Common myeloid progenitor, CD34-positive (primary cell): ENCODE measurements around the gene GP2.

Experiments
- CTCF ChIA-PET: fragments of 350-600 bp; sonication (Branson Sonifier 250); formaldehyde crosslinking; loops from one replicate; lab custom pipeline; 2021; ENCODE audit warnings: antibody characterized with exemption; lab: Charles Lee
- POLR2A ChIA-PET: fragments of 350-600 bp; sonication (Branson Sonifier 250); formaldehyde crosslinking; loops from one replicate; lab custom pipeline; 2021; ENCODE audit warnings: antibody characterized with exemption; lab: Charles Lee
- DNase-seq, 3 donors: peaks; one replicate each; pipeline versions ENCODE4 v3.0.0 to v3.0.0-alpha.2; 2013
- H3K27ac ChIP-seq, 2 experiments: 1 replicate in 1 of 2; 2 replicates in 1 of 2; pipeline ENCODE4 v1.7.0; 2013; ENCODE audit warnings: inconsistent platforms in 2 of 2, low read length in 2 of 2, mild to moderate bottlenecking in 2 of 2, low read depth in 1 of 2, moderate library complexity in 1 of 2; ENCODE audit not compliant: severe bottlenecking in 2 of 2, insufficient read depth in 1 of 2, poor library complexity in 1 of 2
- H3K27me3 ChIP-seq, 5 experiments: replicated peaks in 2 of 5; 1 replicate in 3 of 5; 2 replicates in 2 of 5; pipeline versions ENCODE4 v1.6.1 to v1.7.0; 2013; ENCODE audit warnings: low read length in 4 of 5, mild to moderate bottlenecking in 2 of 5, moderate library complexity in 2 of 5, inconsistent platforms in 1 of 5; ENCODE audit not compliant: insufficient read depth in 5 of 5, control insufficient read depth in 4 of 5
- H3K36me3 ChIP-seq, 4 experiments: 1 replicate in 2 of 4; 2 replicates in 2 of 4; pipeline versions ENCODE4 v1.6.1 to v1.7.0; 2013; ENCODE audit warnings: low read length in 3 of 4, control low read depth in 1 of 4, mild to moderate bottlenecking in 1 of 4; ENCODE audit not compliant: control insufficient read depth in 4 of 4, insufficient read depth in 4 of 4
- H3K4me1 ChIP-seq, 4 experiments: 1 replicate in 3 of 4; 2 replicates in 1 of 4; pipeline versions ENCODE4 v1.6.1 to v1.7.1; 2013; ENCODE audit warnings: low read length in 3 of 4, mild to moderate bottlenecking in 3 of 4, control low read depth in 1 of 4, inconsistent platforms in 1 of 4, moderate library complexity in 1 of 4; ENCODE audit not compliant: control insufficient read depth in 4 of 4, insufficient read depth in 4 of 4; ENCODE audit errors: control extremely low read depth in 1 of 4
- H3K4me3 ChIP-seq, 7 experiments: 1 replicate in 4 of 7; 2 replicates in 3 of 7; pipeline versions ENCODE4 v1.5.1 to v1.7.0; 2013; ENCODE audit warnings: mild to moderate bottlenecking in 7 of 7, low read length in 6 of 7, moderate library complexity in 6 of 7, inconsistent platforms in 2 of 7, low read depth in 2 of 7, control low read depth in 1 of 7; ENCODE audit not compliant: insufficient read depth in 4 of 7, control insufficient read depth in 1 of 7; ENCODE audit errors: extremely low read depth in 1 of 7
- H3K9me3 ChIP-seq, 5 experiments: 1 replicate in 4 of 5; 2 replicates in 1 of 5; pipeline versions ENCODE4 v1.6.1 to v1.7.1; 2013; ENCODE audit warnings: low read length in 4 of 5, mild to moderate bottlenecking in 2 of 5, inconsistent platforms in 1 of 5, low read depth in 1 of 5, moderate library complexity in 1 of 5; ENCODE audit not compliant: control insufficient read depth in 4 of 5, insufficient read depth in 2 of 5; ENCODE audit errors: control extremely low read depth in 1 of 5
- WGBS: methylation state at CpG from one replicate; pipeline ENCODE4 v1.1.5; 2013; ENCODE audit not compliant: insufficient coverage; 5-methylcytosine and 5-hydroxymethylcytosine counted together

Gene GP2

DNA sequence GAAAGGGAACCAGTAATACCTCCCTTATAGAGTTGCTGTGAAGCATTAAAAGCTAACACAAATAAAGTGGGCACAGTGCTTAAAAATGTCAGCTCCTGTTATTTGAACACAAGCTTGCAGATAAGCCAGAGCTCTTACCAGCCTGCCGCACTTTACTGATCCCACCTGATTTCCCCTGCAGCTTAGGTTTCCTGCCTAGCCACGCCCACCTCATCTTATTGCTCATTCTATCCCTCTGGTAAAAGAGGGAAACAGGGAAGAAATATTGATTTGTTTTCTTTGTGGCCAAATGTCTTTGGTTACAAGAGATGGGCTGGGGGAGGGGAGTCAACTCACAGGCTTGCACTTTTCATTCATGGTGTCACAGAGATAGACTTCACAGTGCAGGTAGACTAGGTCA lies 9.6 kb upstream of the GP2 start:
- H3K9me3 ChIP-seq = no peaks in the 10 kb centered on the region
- H3K27ac ChIP-seq = no peak overlapping the region
- H3K4me3 ChIP-seq = no peak overlapping the region
- DNase-seq = no peak
- H3K4me1 ChIP-seq = no peaks in the 10 kb centered on the region
- ChIA-PET POLR2A (no interaction called here), CTCF (no interaction called here)
- H3K27me3 ChIP-seq = peaks cover 0 to 1% (median 0%) of the 10 kb centered on the region in 5 experiments
- no peaks in the 10 kb centered on the region for H3K36me3 ChIP-seq
- no CpG with 5 or more reads among the region's 2 CpGs for WGBS

DNA sequence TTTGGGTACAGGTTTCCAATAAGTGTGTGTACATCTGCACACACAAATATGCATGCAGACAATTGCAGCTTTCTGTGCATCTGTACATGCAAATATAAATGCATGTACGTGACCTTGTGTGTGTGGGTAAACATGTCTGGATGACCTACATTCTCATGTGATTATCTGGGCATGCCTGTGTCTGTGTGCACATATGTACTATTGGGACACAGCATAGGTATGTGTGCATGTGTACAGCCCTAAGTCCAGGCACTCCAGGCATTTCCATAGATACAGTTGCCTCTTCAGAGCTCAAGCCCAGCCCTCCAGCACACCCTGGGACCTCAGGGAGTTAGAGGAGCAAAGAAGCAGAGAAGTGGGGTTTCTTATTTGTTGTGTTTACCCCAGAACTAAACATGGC lies 7.1 kb upstream of the GP2 start:
- Histone ChIP-seq H3K9me3 (no peaks in the 10 kb centered on the region), H3K4me1 (no peaks in the 10 kb centered on the region), H3K27ac (no peak overlapping the region), H3K27me3 (peaks cover 0 to 4% (median 0%) of the 10 kb centered on the region in 5 experiments), H3K4me3 (no peak overlapping the region), H3K36me3 (no peaks in the 10 kb centered on the region)
- no peak for DNase-seq
- ChIA-PET CTCF (no interaction called here), POLR2A (no interaction called here)
- no CpG with 5 or more reads among the region's 1 CpG for WGBS

DNA sequence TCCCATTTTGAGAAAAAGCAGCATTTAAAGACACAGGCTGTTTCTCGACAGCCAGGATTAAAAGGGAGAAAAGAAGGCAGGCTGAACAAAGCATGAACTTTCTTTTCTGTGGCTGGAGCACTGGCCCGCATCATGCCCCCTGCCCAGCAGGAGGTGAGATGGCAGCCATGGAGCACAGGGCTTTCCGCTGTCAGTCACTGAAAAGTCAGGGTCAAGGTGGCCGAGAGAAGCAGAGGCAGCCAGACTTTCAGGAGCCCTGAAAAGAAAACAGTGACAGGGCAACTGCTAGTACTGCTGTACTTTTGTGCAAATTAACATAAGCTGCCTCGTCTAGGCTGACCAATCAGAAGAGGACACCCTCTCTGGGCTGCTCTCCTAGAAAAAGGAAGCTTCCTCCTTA lies 5.8 kb upstream of the GP2 start:
- no peaks in the 10 kb centered on the region for H3K4me1 ChIP-seq
- no peak overlapping the region for H3K27ac ChIP-seq
- no peaks in the 10 kb centered on the region for H3K36me3 ChIP-seq
- no peak overlapping the region for H3K4me3 ChIP-seq
- no peak for DNase-seq
- POLR2A ChIA-PET = no interaction called here
- CTCF ChIA-PET = no interaction called here
- H3K9me3 ChIP-seq = no peaks in the 10 kb centered on the region
- WGBS = 79% methylated on average over 5 of the region's 5 CpGs
- H3K27me3 ChIP-seq = peaks cover 0 to 4% (median 0%) of the 10 kb centered on the region in 5 experiments

DNA sequence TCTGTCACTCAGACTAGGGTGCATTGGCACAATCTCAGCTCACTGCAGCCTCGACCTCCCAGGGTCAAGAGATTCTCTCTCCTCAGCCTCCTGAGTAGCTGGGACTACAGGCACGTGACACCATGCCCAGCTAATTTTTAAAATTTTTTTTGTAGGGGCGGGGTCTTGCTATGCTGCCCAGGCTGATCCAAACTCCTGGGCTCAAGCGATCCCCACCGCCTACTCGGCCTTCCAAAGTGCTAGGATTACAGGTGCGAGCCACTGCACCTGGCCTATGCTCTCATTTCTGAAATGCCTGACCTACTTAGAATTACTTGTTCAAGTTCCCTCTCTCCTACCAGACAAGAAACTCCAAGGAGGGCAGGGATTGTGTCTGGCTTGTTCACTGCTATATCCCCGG lies 5.1 kb upstream of the GP2 start:
- 97% methylated on average over 7 of the region's 8 CpGs for WGBS
- no peak for DNase-seq
- Histone ChIP-seq H3K36me3 (no peaks in the 10 kb centered on the region), H3K4me3 (no peak overlapping the region), H3K4me1 (no peaks in the 10 kb centered on the region), H3K9me3 (no peaks in the 10 kb centered on the region), H3K27ac (no peak overlapping the region), H3K27me3 (peaks cover 0 to 6% (median 0%) of the 10 kb centered on the region in 5 experiments)
- ChIA-PET POLR2A (no interaction called here), CTCF (no interaction called here)

DNA sequence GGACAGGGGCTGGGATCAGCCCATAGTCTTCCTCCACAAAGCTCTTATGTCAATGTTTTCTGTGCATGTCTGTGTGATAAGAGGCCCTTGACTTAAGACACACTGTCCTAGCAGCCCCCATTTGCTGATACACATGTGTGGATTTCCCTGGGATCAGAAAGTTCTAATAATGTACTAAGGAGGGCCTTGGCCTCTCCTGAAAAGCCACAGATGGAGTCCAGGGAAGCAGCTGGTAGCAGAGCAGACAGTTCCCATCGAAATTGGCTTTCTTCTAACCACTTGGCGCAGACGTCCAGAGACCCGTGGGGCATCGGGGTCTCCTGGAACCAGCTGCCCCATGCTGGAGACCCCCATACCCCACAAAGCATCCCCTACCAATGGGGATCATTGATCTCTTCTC lies 4.3 kb upstream of the GP2 start:
- H3K9me3 ChIP-seq = no peaks in the 10 kb centered on the region
- no peak overlapping the region for H3K27ac ChIP-seq
- no peak overlapping the region for H3K4me3 ChIP-seq
- ChIA-PET CTCF (no interaction called here), POLR2A (no interaction called here)
- H3K27me3 ChIP-seq = peaks cover 0 to 6% (median 0%) of the 10 kb centered on the region in 5 experiments
- H3K36me3 ChIP-seq = no peaks in the 10 kb centered on the region
- no peaks in the 10 kb centered on the region for H3K4me1 ChIP-seq
- WGBS = 67% methylated on average over 1 of the region's 5 CpGs
- DNase-seq = no peak

DNA sequence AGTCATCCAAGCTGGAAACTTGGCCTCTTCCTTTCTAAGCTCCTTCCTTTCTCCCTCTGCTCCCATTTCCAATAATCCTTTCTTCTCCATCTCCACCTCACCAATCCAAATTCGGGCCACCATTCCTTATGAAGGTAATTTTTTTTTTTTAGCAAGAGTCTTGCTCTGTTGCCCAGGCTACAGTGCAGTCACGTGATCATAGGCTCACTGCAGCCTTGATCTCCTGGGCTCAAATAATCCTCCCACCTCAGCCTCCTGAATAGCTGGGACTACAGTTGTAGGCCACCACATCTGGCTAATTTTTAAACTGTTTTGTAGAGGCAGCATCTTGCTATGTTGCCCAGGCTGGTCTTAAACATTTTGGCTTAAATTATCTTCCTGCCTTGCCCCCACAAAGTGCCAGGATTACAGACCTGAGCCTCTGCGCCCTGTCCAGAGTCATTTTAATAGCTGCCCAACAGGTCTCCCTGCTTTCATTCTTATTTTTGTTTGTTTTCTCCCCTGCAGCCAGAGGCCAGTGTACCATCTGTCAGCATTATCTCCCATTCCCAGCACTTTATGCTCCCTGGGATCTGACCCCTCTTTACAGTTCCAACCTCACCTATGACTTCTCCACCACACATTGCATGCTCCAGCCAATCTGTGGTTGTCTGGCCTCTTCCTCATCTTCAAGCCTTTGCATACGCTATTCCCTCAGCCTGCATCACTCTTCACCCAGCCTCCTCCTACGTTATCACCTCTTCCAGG lies 2.3 kb upstream of the GP2 start:
- Histone ChIP-seq H3K9me3 (no peaks in the 10 kb centered on the region), H3K4me3 (no peak overlapping the region), H3K4me1 (no peaks in the 10 kb centered on the region), H3K27me3 (peaks cover 0 to 6% (median 0%) of the 10 kb centered on the region in 5 experiments), H3K36me3 (no peaks in the 10 kb centered on the region), H3K27ac (no peak overlapping the region)
- no peak for DNase-seq
- ChIA-PET POLR2A (no interaction called here), CTCF (no interaction called here)
- WGBS = 91% methylated on average over 3 of the region's 5 CpGs

DNA sequence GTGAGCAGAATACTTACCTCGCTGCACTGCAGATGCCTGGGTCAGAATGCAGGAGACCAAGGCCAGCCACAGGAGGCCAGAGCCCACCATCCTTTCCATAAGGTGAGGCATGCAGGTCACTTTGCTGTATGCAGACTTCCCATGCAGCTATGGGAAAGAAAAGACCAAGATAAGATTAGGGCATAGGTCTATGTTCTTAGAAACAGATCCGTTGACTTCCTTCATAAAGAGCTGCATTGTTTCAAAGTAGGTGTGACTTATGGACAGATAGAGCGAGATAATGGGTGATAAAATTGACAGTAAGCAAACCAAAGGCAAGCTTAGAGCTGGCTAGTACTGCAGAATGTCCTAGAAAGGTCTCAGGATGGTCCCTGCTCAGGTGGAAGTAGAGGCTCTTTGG lies 992 bp downstream of the GP2 start:
- no peak for DNase-seq
- peaks cover 0 to 11% (median 0%) of the 10 kb centered on the region in 5 experiments for H3K27me3 ChIP-seq
- WGBS = 94% methylated on average over 2 of the region's 3 CpGs
- H3K36me3 ChIP-seq = no peaks in the 10 kb centered on the region
- H3K9me3 ChIP-seq = no peaks in the 10 kb centered on the region
- H3K27ac ChIP-seq = no peak overlapping the region
- H3K4me1 ChIP-seq = no peaks in the 10 kb centered on the region
- no peak overlapping the region for H3K4me3 ChIP-seq
- ChIA-PET POLR2A (no interaction called here), CTCF (no interaction called here)
